Subcutaneous adipose tissue (tissue), 4 donors: Measurements from ENCODE around the gene TMEM208. TPM values are rescaled to one million over a fixed set of nuclear protein-coding genes. Genes with fewer than 3 reads are reported as not detected.

Source experiments
- CTCF ChIP-seq: fragments of 450-650 bp; IDR thresholded peaks from one replicate; pipeline ENCODE4 v1.5.1; 2016; ENCODE audit warnings: low read depth, mild to moderate bottlenecking, control low read depth, antibody characterized with exemption, moderate library complexity
- total RNA-seq, 4 donors: library from RNA; depleted of rRNA; stranded (reverse); fragments of >200 nt; gene quantifications; one replicate each; pipeline ENCODE4 v1.1.0, GENCODE V29; 2016

TMEM208 gene
- total RNA-seq, 4 donors from 2014 or later = 21.9 to 36.1 (median 33.3) TPM

GRCh38 chr16:67191995-67192681 is 34.8 kb upstream of the TMEM208 start, which contains the start of gene E2F4:
Gene E2F4 (plus strand): TSS chr16:67192155. CDS start chr16:67192228, 73 bp downstream.
- no peak for TF ChIP-seq CTCF

GRCh38 chr16:67192781-67193361 is 34.1 kb upstream of the TMEM208 start:
- no peak for TF ChIP-seq CTCF

- TF ChIP-seq CTCF = no peak
Measured at GRCh38 chr16:67193536-67193935, 33.4 kb upstream of the TMEM208 start.

GRCh38 chr16:67194260-67194659 is 32.7 kb upstream of the TMEM208 start:
- no peak for TF ChIP-seq CTCF

- no peak for TF ChIP-seq CTCF
Measured at GRCh38 chr16:67195676-67196075, 31.3 kb upstream of the TMEM208 start.

GRCh38 chr16:67196881-67197280 is 30.0 kb upstream of the TMEM208 start:
- no peak for TF ChIP-seq CTCF

- no peak for TF ChIP-seq CTCF
Measured at GRCh38 chr16:67197704-67198103, 29.2 kb upstream of the TMEM208 start.
